Germinal center (tissue), 1 donor: ENCODE results near the gene LRP11.
"Not testable (repeated sequence)": the region's sequence is repeated elsewhere in the genome, so short reads cannot be mapped to it uniquely, and the experiment has no call there.

Source experiments
- DNase-seq: peaks from one replicate; pipeline ENCODE4 v3.0.0; 2012; ENCODE audit warnings: mixed read lengths, low spot score

The LRP11 gene

GRCh38 chr6:149897855-149898744 is 33.9 kb upstream of the LRP11 start, which contains the start of gene RAET1E:
Gene RAET1E, minus strand, starts transcription at chr6:149898113. Its CDS starts 7,212 bp downstream, at chr6:149890901.
- no peak for DNase-seq

- no peak for DNase-seq
These were observed 33.0 kb upstream of the LRP11 start for GRCh38 chr6:149897015-149897697.

DNA sequence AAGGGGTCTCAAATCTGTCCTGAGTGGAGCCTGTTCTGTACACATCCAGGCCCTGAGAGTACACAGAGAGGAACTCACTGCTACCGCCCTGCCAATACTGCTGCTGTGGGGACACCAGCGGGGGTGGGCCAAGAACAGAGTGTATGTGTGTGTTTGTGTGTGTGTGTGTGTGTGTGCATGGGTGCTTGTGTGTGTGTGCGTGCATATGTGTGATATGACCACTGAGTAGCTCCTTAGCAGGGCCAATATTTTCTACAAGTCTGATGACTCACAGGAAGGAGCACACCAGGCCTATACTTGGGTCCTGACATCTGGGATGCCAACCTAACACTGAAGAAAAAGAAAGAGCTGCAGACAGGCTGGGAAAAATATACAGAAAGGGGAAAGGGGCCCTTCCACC is 32.3 kb upstream of the LRP11 start:
- no peak for DNase-seq

DNA sequence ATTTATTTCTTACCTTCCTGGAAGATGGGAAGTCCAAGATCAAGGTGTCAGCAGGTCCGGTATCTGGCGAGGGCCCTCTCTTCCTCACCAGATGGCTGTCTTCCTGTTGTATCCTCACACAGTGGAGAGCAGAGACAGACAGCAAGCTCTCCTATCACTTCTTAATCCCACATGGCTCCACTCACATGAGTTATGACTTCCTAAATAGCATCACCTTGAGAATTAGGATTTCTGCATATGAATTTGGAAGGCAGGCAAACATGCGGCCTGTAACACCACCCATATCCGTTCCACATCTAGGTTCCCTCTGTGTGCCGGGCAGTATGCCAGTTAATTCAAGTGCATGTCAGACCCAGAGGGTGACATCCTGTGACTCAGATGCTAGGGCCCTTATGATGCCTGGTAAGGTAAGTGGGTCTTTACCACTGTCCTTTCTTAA is 31.7 kb upstream of the LRP11 start:
- DNase-seq, result no peak

DNA sequence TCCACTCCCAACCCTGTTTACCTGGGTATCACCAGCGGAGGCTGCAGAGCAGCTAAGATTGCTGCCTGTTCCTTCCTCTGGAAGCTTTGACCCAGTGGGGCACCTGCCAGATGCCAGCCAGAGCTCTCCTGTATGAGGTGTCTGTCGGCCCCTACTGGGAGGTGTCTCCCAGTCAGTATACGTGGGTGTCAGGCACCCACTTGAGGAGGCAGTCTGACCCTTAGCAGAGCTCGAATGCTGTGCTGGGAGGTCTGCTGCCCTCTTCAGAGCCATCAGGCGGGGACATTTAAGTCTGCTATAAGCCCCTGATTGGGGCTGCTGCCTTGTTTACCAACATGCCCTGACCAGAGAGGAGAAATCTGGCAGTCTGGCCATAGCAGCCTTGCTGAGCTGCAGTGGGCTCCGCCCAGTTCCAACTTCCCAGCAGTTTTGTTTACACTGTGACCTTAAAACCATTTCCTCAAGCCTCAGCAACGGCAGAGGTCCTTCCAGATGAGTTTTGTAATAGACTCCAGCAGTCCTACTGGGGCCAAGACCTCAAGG is 31.0 kb upstream of the LRP11 start:
- no peak for DNase-seq

GRCh38 chr6:149891864-149892263 is 27.7 kb upstream of the LRP11 start:
- DNase-seq, result not testable (repeated sequence)

DNA sequence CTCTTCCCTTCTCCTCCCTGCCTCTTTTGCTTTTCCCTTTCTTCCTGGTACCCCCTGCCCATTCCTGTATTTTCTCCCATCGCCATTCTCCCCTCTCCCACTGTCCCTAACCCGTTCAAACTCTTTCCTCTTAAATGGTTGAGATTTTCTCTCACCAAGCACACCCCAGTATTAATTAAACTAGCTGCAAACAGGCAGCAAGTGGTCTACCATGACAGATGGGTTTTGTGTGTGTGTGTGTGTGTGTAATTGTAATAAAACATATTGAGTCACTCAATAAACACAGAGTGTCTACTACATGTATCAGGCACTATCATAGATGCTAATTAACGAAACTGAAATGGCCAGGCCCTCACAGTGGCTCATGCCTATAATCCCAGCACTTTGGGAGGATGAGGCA is 27.1 kb upstream of the LRP11 start:
- no peak for DNase-seq

- DNase-seq, result no peak
These were observed 26.5 kb upstream of the LRP11 start for GRCh38 chr6:149890629-149891045.

DNA sequence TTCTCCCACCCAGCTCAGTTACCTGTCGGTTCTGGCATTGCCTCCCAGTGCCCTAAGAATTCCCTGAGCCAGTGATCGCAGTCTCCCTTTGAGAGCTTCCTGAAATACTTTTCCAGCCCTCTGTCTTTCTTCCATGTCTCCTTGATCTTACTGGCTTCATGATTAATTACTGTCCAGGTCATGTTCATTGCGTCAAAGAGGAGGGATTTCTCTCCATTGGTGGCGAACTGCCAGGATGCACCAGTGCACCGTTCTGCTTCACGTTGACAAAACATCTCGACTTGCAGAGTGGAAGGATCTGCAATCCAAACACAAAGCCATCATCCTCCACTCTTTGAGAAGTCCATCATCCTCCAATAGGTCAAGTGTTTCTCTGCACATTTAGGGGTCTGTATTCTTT is 25.2 kb upstream of the LRP11 start:
- no peak for DNase-seq

- DNase-seq, result no peak
These were observed 24.5 kb upstream of the LRP11 start for GRCh38 chr6:149888659-149889058.

DNA sequence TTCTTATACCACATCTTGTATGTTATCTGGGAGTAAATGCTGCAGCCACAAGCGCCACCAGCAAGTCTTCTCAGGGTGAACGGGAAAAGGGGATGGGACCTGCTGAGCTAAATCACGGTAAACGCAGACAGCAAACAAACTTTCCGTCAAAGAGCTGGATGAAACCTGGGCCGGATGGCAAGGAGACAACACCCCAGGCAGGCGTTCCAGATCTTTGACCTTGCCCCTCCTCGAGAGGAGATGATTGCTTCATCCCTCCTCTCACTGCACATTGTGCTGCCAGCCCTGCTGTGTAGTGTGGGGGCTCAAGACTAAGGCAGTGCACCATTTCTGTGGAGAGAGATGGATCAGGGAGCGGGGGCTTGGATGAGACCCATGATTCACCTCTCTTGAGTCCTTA is 23.9 kb upstream of the LRP11 start:
- no peak for DNase-seq

- no peak for DNase-seq
These were observed 23.2 kb upstream of the LRP11 start for GRCh38 chr6:149887343-149887742.

DNA sequence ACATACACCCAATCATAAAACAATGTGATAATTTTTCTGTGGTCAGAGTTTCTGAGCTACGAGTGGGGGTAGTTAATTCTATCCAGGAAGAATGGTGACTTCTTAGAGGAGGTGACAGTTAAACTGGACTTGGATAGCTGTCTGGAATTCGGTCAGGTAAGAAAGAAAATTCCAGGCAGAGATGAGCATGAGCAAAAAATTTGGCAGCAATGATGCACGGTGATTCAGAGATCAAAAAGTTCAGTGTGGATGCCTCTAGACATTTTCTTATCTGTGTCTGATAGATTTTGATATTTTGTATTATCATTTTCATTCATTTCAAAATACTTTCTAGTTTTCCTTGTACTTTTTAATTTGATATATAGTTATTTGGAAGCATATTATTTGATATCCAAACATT is 21.7 kb upstream of the LRP11 start:
- DNase-seq, result no peak

DNA sequence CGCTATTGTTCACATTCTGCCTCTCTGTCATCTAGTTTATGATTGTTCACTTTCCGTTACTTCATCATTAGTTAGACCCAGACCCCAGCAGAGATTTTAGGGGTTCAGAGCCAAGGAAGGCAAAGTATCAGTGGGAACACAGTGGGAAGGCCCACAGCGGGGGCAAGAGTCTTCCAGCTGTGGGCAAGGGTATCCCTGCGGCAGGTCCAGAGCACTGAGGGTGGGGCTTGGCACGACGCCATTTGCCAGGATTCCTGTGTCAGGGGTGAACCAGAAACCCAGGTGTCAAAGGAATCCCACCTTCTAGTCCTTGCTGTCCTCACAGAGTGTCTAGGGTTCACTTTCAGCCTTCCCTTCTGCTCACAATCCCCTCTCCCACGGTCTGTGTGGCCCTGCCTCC is 20.5 kb upstream of the LRP11 start:
- no peak for DNase-seq

DNA sequence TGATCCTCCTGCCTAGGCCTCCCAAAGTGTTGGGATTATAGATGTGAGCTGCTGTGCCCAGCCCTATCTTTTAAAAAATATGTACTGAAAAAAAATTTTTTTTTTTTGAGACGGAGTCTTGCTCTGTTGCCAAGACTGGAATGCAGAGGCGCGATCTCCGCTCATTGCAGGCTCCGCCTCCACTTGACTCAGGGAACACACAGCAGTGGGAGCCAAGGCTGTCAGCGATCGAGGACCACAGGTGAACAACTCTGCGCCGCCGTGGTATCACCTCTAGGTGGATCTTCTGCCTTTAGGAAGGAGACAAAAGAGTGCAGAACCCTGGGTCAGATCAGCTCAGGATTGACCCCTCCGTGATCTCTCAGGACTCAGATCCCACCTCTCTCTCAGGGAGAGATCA is 20.1 kb upstream of the LRP11 start:
- DNase-seq, result no peak

GRCh38 chr6:149881860-149882259 is 17.7 kb upstream of the LRP11 start:
- no peak for DNase-seq

DNA sequence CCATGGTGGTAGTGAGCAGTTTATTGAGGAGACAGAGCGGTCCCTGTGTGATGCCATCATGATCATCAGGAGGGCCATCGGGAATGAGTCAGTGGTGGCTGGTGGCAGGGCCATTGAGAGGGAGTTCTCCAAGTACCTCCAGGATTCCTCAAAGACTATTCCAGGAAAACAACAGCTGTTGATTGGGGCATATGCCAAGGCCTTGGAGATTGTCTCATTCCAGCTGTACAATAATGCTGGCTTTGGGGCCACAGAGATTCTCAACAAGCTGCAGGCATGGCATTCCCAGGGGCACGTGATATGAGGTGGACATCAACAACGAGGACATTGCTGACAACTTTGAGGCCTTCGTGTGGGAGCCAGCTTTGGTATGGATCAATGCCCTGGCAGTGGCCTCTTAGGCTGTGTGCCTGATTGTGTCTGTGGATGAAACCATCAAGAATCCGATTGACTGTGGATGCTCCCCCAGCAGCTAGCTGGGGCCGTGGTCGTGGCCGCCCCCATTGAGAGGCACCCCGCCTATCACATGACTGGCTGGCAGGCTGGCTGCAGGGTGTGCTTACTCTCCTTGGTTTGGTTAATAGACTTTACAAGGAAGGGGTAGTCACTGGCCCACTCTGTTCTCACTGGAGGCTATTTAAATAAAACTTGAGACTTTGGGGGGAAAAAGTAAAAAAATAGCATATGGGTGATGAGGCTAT is 17.1 kb upstream of the LRP11 start:
- DNase-seq, result no peak

GRCh38 chr6:149877659-149878058 is 13.5 kb upstream of the LRP11 start:
- no peak for DNase-seq

DNA sequence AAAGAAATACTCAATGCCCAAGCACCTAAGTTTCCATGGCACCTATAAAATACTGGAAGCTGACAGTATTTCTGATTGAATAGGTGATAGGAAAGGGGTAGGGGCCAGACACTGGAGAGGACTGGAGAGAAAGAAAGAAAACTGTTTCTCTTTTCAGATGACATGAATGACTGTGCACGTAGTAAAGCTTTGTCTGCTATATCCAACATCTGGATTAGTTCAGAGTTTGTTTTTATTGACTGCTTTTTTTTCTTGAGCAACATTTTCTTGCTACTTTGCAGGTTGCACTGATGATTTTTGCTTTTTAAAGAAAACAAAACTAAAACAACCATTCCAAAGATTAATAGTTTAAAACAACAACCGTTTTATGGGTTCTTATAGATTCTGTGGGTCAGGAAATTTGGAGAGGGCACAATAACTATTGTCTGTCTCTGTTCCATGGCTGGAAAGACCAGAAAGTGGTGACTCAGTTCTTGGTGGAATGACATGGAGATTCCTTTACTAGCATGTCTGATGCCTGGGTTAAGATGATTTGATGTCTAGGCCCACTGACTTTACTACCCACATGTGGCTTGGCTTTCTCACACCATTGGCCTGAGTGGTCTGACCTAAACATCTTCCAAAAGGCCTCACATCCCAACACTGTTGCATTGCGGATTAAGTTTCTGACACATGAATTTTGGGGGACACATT is 12.2 kb upstream of the LRP11 start:
- DNase-seq, result no peak

- no peak for DNase-seq
These were observed 8.1 kb upstream of the LRP11 start for GRCh38 chr6:149872233-149872632.

DNA sequence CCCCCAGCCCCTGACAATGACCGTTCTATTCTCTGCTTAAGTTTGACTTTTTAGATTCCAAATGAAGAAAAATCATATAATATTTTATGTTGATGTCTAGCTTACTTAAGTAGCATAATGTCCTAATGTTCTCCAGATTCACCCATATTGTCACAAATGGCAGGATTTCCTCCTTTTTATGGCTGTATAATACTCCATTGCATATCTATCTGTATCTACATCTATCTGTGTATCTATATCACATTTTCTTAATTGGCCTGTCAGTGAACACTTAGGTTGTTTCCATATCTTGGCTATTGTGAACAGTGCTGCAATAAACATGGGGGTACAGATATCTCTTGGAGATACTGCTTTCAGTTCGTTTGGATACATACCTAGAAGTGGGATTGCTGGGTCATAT is 7.0 kb upstream of the LRP11 start:
- DNase-seq, result no peak
